ENCODE measurements around the gene FXR2.

The FXR2 gene

GRCh38 chr17:7553356-7553755, 61.3 kb downstream of the FXR2 start (continued):
- TF ChIP-seq PRDM2 (tag by site-specific recombination; IDR thresholded peaks at IDR 0.05; ENCODE audit: borderline replicate concordance) (no peak), GLI4 (tag by site-specific recombination; IDR thresholded peaks at IDR 0.05) (no peak), ZNF580 (tag by site-specific recombination; IDR thresholded peaks at IDR 0.05) (no peak), ZNF248 (tag by site-specific recombination; IDR thresholded peaks at IDR 0.05) (no peak), ZBTB49 (tag by site-specific recombination; IDR thresholded peaks at IDR 0.05; ENCODE audit: low read depth) (no peak), ZNF548 (tag by site-specific recombination; IDR thresholded peaks at IDR 0.05) (no peak), ZBTB1 (tag by site-specific recombination; IDR thresholded peaks at IDR 0.05) (no peak), ZNF2 (tag by site-specific recombination; IDR thresholded peaks at IDR 0.05) (no peak), ZNF19 (tag by site-specific recombination; IDR thresholded peaks at IDR 0.05; ENCODE audit: low read depth) (no peak), KLF7 (tag by site-specific recombination; IDR thresholded peaks at IDR 0.05; ENCODE audit: borderline replicate concordance) (no peak), ZNF837 (tag by site-specific recombination; IDR thresholded peaks at IDR 0.05) (no peak)

- Histone ChIP-seq H3K27ac (ENCODE audit: extremely low read depth, low read depth, low read length) (no peak overlapping the region), H3K36me3 (ENCODE audit: control insufficient read depth in 2 of 2, insufficient read depth in 1 of 2, low read length in 2 of 2) (no peaks in the 10 kb centered on the region), H3K4me3 (ENCODE audit: low read depth, low read length) (no peak overlapping the region), H3K4me1 (ENCODE audit: control insufficient read depth, insufficient read depth, low read length) (peaks cover 3% of the 10 kb centered on the region; the same call in 1 of the 2 replicates), H3K9me3 (ENCODE audit: control insufficient read depth, insufficient read depth, low read depth, low read length) (no peaks in the 10 kb centered on the region)
- POLR2A ChIA-PET = no interaction called here
- TF ChIP-seq, protein P1, sequence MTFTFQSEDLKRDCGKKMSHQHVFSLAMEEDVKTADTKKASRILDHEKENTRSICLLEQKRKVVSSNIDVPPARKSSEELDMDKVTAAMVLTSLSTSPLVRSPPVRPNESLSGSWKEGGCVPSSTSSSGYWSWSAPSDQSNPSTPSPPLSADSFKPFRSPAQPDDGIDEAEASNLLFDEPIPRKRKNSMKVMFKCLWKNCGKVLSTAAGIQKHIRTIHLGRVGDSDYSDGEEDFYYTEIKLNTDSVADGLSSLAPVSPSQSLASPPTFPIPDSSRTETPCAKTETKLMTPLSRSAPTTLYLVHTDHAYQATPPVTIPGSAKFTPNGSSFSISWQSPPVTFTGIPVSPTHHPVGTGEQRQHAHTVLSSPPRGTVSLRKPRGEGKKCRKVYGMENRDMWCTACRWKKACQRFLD (tag by site-specific recombination; IDR thresholded peaks at IDR 0.05) = no peak
- TF ChIP-seq, protein P2, sequence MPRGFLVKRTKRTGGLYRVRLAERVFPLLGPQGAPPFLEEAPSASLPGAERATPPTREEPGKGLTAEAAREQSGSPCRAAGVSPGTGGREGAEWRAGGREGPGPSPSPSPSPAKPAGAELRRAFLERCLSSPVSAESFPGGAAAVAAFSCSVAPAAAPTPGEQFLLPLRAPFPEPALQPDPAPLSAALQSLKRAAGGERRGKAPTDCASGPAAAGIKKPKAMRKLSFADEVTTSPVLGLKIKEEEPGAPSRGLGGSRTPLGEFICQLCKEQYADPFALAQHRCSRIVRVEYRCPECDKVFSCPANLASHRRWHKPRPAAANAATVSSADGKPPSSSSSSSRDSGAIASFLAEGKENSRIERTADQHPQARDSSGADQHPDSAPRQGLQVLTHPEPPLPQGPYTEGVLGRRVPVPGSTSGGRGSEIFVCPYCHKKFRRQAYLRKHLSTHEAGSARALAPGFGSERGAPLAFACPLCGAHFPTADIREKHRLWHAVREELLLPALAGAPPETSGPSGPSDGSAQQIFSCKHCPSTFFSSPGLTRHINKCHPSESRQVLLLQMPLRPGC (tag by site-specific recombination; IDR thresholded peaks at IDR 0.05) = no peak
- TF ChIP-seq GLI4 (tag by site-specific recombination; IDR thresholded peaks at IDR 0.05) = no peak
- no peak for TF ChIP-seq ZNF169 (tag by site-specific recombination; IDR thresholded peaks at IDR 0.05)
- no peak for TF ChIP-seq KLF1 (tag by site-specific recombination; IDR thresholded peaks at IDR 0.05)
- TF ChIP-seq ZBTB17 (tag by site-specific recombination; IDR thresholded peaks at IDR 0.05) = no peak
- CTCF ChIA-PET = interaction anchor here (0.7 to 3.5 kb wide), 6 partner anchors 8 to 607 kb away, joined by 3 to 18 read pairs (median 4); no protein-coding TSS in a partner anchor
Observed at GRCh38 chr17:7552621-7553051, 62.1 kb downstream of the FXR2 start.
